GM12878 (cell line): Measurements from ENCODE around the gene AGGF1. TPM values are rescaled to one million over a fixed set of nuclear protein-coding genes. Genes with fewer than 3 reads are reported as not detected.

Experiments used
- ATAC-seq: fragments of 200-7000 bp; cut with Tn5 transposase; 3 replicates; pipeline ENCODE4 v1.9.1; 2020; ENCODE audit warnings: mild to moderate bottlenecking, moderate library complexity
- Bru-seq: library from RNA; stranded (reverse); fragments of 400-500 nt; gene quantifications from one replicate; lab custom pipeline; 2021; lab: Mats Ljungman, UMichigan
- BruChase-seq, 2 experiments: library from RNA; stranded (reverse); fragments of 400-500 nt; gene quantifications; one replicate each; lab custom pipeline; 2021; lab: Mats Ljungman, UMichigan
- BruUV-seq: library from RNA; stranded (reverse); fragments of 400-500 nt; replicated peaks from 2 replicates; lab custom pipeline; 2021; lab: Mats Ljungman, UMichigan
- CTCF ChIA-PET: fragments of 300-600 bp; sonication (Branson Sonifier 250); formaldehyde crosslinking; extraction: SDS; loops from one replicate; lab custom pipeline; 2021; ENCODE audit warnings: inconsistent platforms; lab: Yijun Ruan, JAX
- POLR2A ChIA-PET: fragments of 350-600 bp; formaldehyde crosslinking; extraction: SDS; loops from one replicate; lab custom pipeline; 2021; ENCODE audit warnings: inconsistent platforms; lab: Charles Lee
- RAD21 ChIA-PET: fragments of 300-600 bp; sonication (Branson Sonifier 250); formaldehyde crosslinking; loops from one replicate; lab custom pipeline; 2023; ENCODE audit warnings: antibody characterized with exemption; ENCODE audit not compliant: unreplicated experiment; lab: Charles Lee
- SMC1A ChIA-PET: fragments of 300-600 bp; sonication (Branson Sonifier 250); formaldehyde crosslinking; loops from one replicate; lab custom pipeline; 2023; ENCODE audit not compliant: unreplicated experiment, uncharacterized antibody; lab: Charles Lee
- DNase-seq: peaks from one replicate; pipeline ENCODE4 v3.0.0-alpha.2; 2011; ENCODE audit warnings: low read depth, low spot score
- FAIRE-seq: peaks from 3 replicates; lab custom pipeline; 2011; peaks lifted over from hg19 to GRCh38; lab: Jason Lieb, UNC
- H2AFZ ChIP-seq: 2 replicates; pipeline ENCODE4 v1.6.0; 2011; ENCODE audit warnings: low read depth, low read length, control low read depth; ENCODE audit not compliant: control insufficient read depth
- H3K27ac ChIP-seq: 2 replicates; pipeline ENCODE4 v1.5.1; 2011; ENCODE audit warnings: control low read depth; ENCODE audit not compliant: control insufficient read depth, insufficient read depth
- H3K27me3 ChIP-seq, 2 experiments: replicated peaks in 1 of 2; 2 replicates each; pipeline versions ENCODE4 v1.6.0 to v1.6.1; 2011; ENCODE audit warnings: low read length in 1 of 2; ENCODE audit not compliant: control insufficient read depth in 2 of 2, insufficient read depth in 2 of 2
- H3K36me3 ChIP-seq, 2 experiments: 2 replicates each; pipeline ENCODE4 v1.5.1; 2011; ENCODE audit warnings: low read length in 1 of 2; ENCODE audit not compliant: control insufficient read depth in 2 of 2, insufficient read depth in 2 of 2
- H3K4me1 ChIP-seq: 2 replicates; pipeline ENCODE4 v1.6.1; 2011; ENCODE audit warnings: mild to moderate bottlenecking, low read length, moderate library complexity, mixed read lengths; ENCODE audit not compliant: control insufficient read depth, insufficient read depth
- H3K4me2 ChIP-seq: 2 replicates; pipeline ENCODE4 v1.6.0; 2011; ENCODE audit warnings: control low read depth; ENCODE audit not compliant: control insufficient read depth, insufficient read depth
- H3K4me3 ChIP-seq: fragments of 200-600 bp; sonication (generic); 2 replicates; pipeline ENCODE4 v1.5.1; 2016
- H3K79me2 ChIP-seq: 2 replicates; pipeline ENCODE4 v1.6.0; 2011; ENCODE audit warnings: low read length; ENCODE audit not compliant: control insufficient read depth, insufficient read depth
- H3K9ac ChIP-seq: 2 replicates; pipeline ENCODE4 v1.8.0; 2011; ENCODE audit warnings: low read length, control low read depth, mixed read lengths; ENCODE audit not compliant: control insufficient read depth, insufficient read depth
- H3K9me3 ChIP-seq: replicated peaks from 3 replicates; pipeline ENCODE4 v1.5.1; 2011; ENCODE audit warnings: mild to moderate bottlenecking, low read length; ENCODE audit not compliant: control insufficient read depth, insufficient read depth
- H4K20me1 ChIP-seq: 2 replicates; pipeline ENCODE4 v1.6.0; 2011; ENCODE audit not compliant: control insufficient read depth, insufficient read depth
- CHD1 ChIP-seq: IDR thresholded peaks from 2 replicates; pipeline ENCODE4 v1.6.1; 2012; ENCODE audit warnings: low read depth, low read length, improper control_type of control experiment
- DPF2 ChIP-seq: fragments of 450-650 bp; IDR thresholded peaks from 2 replicates; pipeline ENCODE4 v1.6.1; 2017; ENCODE audit warnings: mild to moderate bottlenecking
- EED ChIP-seq: sonication (generic); IDR thresholded peaks from 2 replicates; pipeline ENCODE4 v1.6.1; 2016; ENCODE audit warnings: antibody characterized with exemption, low read depth
- EGR1 ChIP-seq, 2 experiments: IDR thresholded peaks; 1 replicate in 1 of 2; 2 replicates in 1 of 2; pipeline ENCODE4 v1.6.1; 2011 to 2012; ENCODE audit warnings: low read depth in 2 of 2, low read length in 2 of 2, borderline replicate concordance in 1 of 2, mild to moderate bottlenecking in 1 of 2, moderate library complexity in 1 of 2
- HDGF ChIP-seq: fragments of 450-650 bp; IDR thresholded peaks from 2 replicates; pipeline ENCODE4 v1.6.1; 2016; ENCODE audit warnings: antibody characterized with exemption
- IKZF2 ChIP-seq, 2 experiments: fragments of 450-650 bp; IDR thresholded peaks; 2 replicates each; pipeline ENCODE4 v1.6.1; 2017; ENCODE audit warnings: mild to moderate bottlenecking in 2 of 2, moderate library complexity in 2 of 2
- LARP7 ChIP-seq: fragments of 450-650 bp; IDR thresholded peaks from 2 replicates; pipeline ENCODE4 v1.6.1; 2017; ENCODE audit warnings: mild to moderate bottlenecking
- MXI1 ChIP-seq: fragments of 150-350 bp; IDR thresholded peaks from 2 replicates; pipeline ENCODE4 v1.6.1; 2011; ENCODE audit warnings: low read depth, mild to moderate bottlenecking, inconsistent platforms, low read length, improper control_type of control experiment
- NFIC ChIP-seq: IDR thresholded peaks from 2 replicates; pipeline ENCODE4 v1.6.1; 2012; ENCODE audit warnings: low read depth, mild to moderate bottlenecking, inconsistent platforms, low read length, moderate library complexity
- PKNOX1 ChIP-seq: fragments of 450-650 bp; IDR thresholded peaks from 2 replicates; pipeline ENCODE4 v1.6.1; 2016; ENCODE audit warnings: mild to moderate bottlenecking
- RELB ChIP-seq: fragments of 450-650 bp; IDR thresholded peaks from 2 replicates; pipeline ENCODE4 v1.6.1; 2017; ENCODE audit warnings: low read depth, mild to moderate bottlenecking, moderate library complexity
- RUNX3 ChIP-seq: IDR thresholded peaks from 2 replicates; pipeline ENCODE4 v1.6.1; 2012; ENCODE audit warnings: low read length, inconsistent platforms
- SREBF2 ChIP-seq: IDR thresholded peaks from 2 replicates; pipeline ENCODE4 v1.6.1; 2012; ENCODE audit warnings: mild to moderate bottlenecking, low read length
- STAT1 ChIP-seq: fragments of 450-650 bp; conservative IDR thresholded peaks from 2 replicates; pipeline ENCODE4 v1.6.1; 2014; ENCODE audit warnings: antibody characterized with exemption, mild to moderate bottlenecking
- YBX1 ChIP-seq: fragments of 450-650 bp; IDR thresholded peaks from 2 replicates; pipeline ENCODE4 v1.6.1; 2016; ENCODE audit warnings: antibody characterized with exemption
- ZNF384 ChIP-seq: IDR thresholded peaks from 2 replicates; pipeline ENCODE4 v1.6.1; 2012; ENCODE audit warnings: low read depth, mild to moderate bottlenecking, low read length, improper control_type of control experiment, borderline replicate concordance
- WGBS: methylation state at CpG from one replicate; pipeline ENCODE4 v1.1.6; 2016; ENCODE audit warnings: low lambda C conversion rate; ENCODE audit not compliant: insufficient replicate concordance, insufficient coverage; ENCODE audit errors: missing lambda C conversion rate; 5-methylcytosine and 5-hydroxymethylcytosine counted together
- in situ Hi-C: fragments of 300-500 bp; cut with MboI; formaldehyde crosslinking; loops from 9 replicates; pipeline ENCODE4 v1.14.3; 2018; ENCODE audit warnings: mixed read lengths
- intact Hi-C: fragments of 100-400 bp; cut with micrococcal nuclease; formaldehyde crosslinking; loops from one replicate; pipeline ENCODE4 v1.14.2; 2022; ENCODE audit not compliant: unreplicated experiment
- long read RNA-seq, 2 experiments: library from polyadenylated mRNA; unstranded; transcript quantifications; one replicate each; pipeline ENCODE4 v2.0.0, GENCODE V29; 2019 to 2020
- polyA minus RNA-seq, 3 experiments: library from RNA; depleted of rRNA, polyadenylated mRNA; stranded (reverse); fragments of >200 nt; gene quantifications; 2 replicates each; pipeline ENCODE4 v1.2.3, GENCODE V29; 2011
- polyA plus RNA-seq, 11 experiments: library from polyadenylated mRNA; depleted of rRNA in 4 of 11; unstranded in 6 of 11; stranded (reverse) in 5 of 11; fragments of >200 nt; fragmentation: Nextera tagmentation in 4 of 11; fragmentation: Illumina TruSeq in 1 of 11; extraction: Ambion mirVana in 4 of 11; extraction: Trizol in 1 of 11; gene quantifications; 1 replicate in 1 of 11; 2 replicates in 10 of 11; pipeline versions ENCODE4 v1.2.1 to v1.2.3, GENCODE V29; 2011 to 2016; ENCODE audit warnings: inconsistent platforms in 2 of 11, missing spikeins in 2 of 11, low read depth in 1 of 11
- total RNA-seq, 4 experiments: library from RNA; depleted of rRNA in 3 of 4; stranded (reverse); fragments of >200 nt in 3 of 4; fragmentation: Illumina TruSeq in 1 of 4; extraction: Trizol in 1 of 4; gene quantifications; 2 replicates each; pipeline versions ENCODE4 v1.2.1 to v1.2.3, GENCODE V29; 2013 to 2021

Gene AGGF1
- 43.1 and 47.1 TPM in 2 replicates for total RNA-seq (2013; cell fraction: nucleolus; rRNA removed)
- 20.1 and 22.2 TPM in 2 replicates for total RNA-seq (2014; rRNA removed)
- 20.0 and 20.3 TPM in 2 replicates for total RNA-seq (2014; rRNA removed; fragmentation: Illumina TruSeq; extraction: Trizol)
- 19.6 and 21.1 TPM in 2 replicates for total RNA-seq (2021)
- 5.4 TPM for polyA plus RNA-seq (2011; ENCODE audit: low read depth)
- polyA plus RNA-seq (2011; rRNA removed): 24.8 and 40.3 TPM in 2 replicates
- polyA plus RNA-seq (2011; cell fraction: cytosol; rRNA removed): 8.2 and 9.0 TPM in 2 replicates
- polyA plus RNA-seq (2011; cell fraction: nucleus; rRNA removed): 9.3 and 10.1 TPM in 2 replicates
- 9.9 and 13.1 TPM in 2 replicates for polyA plus RNA-seq (2012)
- polyA plus RNA-seq (2014; fragmentation: Illumina TruSeq; extraction: Trizol): 18.8 and 23.6 TPM in 2 replicates
- 1 to 10 TPM; 7.3 to 9.4 TPM for polyA plus RNA-seq (2014; fragmentation: Nextera tagmentation; extraction: Ambion mirVana)
- polyA plus RNA-seq (2014; rRNA removed): 14.4 and 15.8 TPM in 2 replicates
- 10 to 100 TPM; 35.6 to 43.4 TPM for polyA plus RNA-seq (2016; fragmentation: Nextera tagmentation; extraction: Ambion mirVana)
- polyA minus RNA-seq (2011; rRNA and poly(A)+ RNA removed): 5.6 and 7.2 TPM in 2 replicates
- 6.7 and 7.2 TPM in 2 replicates for polyA minus RNA-seq (2011; cell fraction: cytosol; rRNA and poly(A)+ RNA removed)
- polyA minus RNA-seq (2011; cell fraction: nucleus; rRNA and poly(A)+ RNA removed): 11.8 and 18.4 TPM in 2 replicates
- percentile 84 among the genes with signal in this experiment for Bru-seq, nascent RNA
- BruChase-seq, experiment 1, labeled RNA remaining after a 6-hour chase: percentile 87 among the genes with signal in this experiment
- percentile 96 among the genes with signal in this experiment for BruChase-seq, experiment 2, labeled RNA remaining after a 2-hour chase
- long read RNA-seq, experiment 1, full-length matches to known transcripts: 5 of 18 reads
- long read RNA-seq, experiment 1, partial matches to known transcripts: 11 of 18 reads
- long read RNA-seq, experiment 1, other reads (novel, unspliced or antisense): 2 of 18 reads
- long read RNA-seq, experiment 2, full-length matches to known transcripts: 2 of 56 reads
- long read RNA-seq, experiment 2, partial matches to known transcripts: 53 of 56 reads
- long read RNA-seq, experiment 2, other reads (novel, unspliced or antisense): 1 of 56 reads

- H3K27ac ChIP-seq: peak within 1 kb of the TSS; percentile 93
- ChIA-PET RAD21 (interaction anchor here (0.6 to 1.9 kb wide), 9 partner anchors 47 to 461 kb away, joined by 3 to 6 read pairs (median 3); partner anchors contain the start of genes WDR41 and ZBED3), POLR2A (interaction anchor here (0.5 to 0.9 kb wide), 4 partner anchors 55 to 606 kb away, joined by 3 to 4 read pairs (median 4); no protein-coding TSS in a partner anchor), CTCF (interaction anchor here (0.8 to 2.2 kb wide), 5 partner anchors 14 to 162 kb away, joined by 3 to 8 read pairs (median 4); no protein-coding TSS in a partner anchor), SMC1A (interaction anchor here (0.6 to 1.6 kb wide), 5 partner anchors 14 to 744 kb away, joined by 3 to 4 read pairs (median 4); no protein-coding TSS in a partner anchor)
- peak; percentile 76 for DNase-seq
- in situ Hi-C loops (no loop called here), intact Hi-C loops (no loop called here)
- BruUV-seq: TSS peak; percentile 84
- H3K27me3 ChIP-seq: no peaks in the 10 kb centered on the region
- peak within 1 kb of the TSS; percentile 89 for H2AFZ ChIP-seq
- H3K4me3 ChIP-seq: peak within 1 kb of the TSS; percentile 90
- peak within 1 kb of the TSS; percentile 79 for H3K4me2 ChIP-seq
- peak within 1 kb of the TSS; percentile 94 for H3K9ac ChIP-seq
- H3K79me2 ChIP-seq: peaks cover 20% of the 10 kb centered on the region
- no peaks in the 10 kb centered on the region for H4K20me1 ChIP-seq
- H3K4me1 ChIP-seq: no peaks in the 10 kb centered on the region
- under 1% methylated on average over 80 of the region's 82 CpGs for WGBS
- ATAC-seq: peak; percentile 98
- peaks cover 11% of the 10 kb centered on the region; the same call in 2 of the 3 replicates for H3K9me3 ChIP-seq
- no peaks in the 10 kb centered on the region for H3K36me3 ChIP-seq
- FAIRE-seq: peak; percentile 81
- TF ChIP-seq HDGF (peak; percentile 87), STAT1 (0 out of 2 replicates have a peak, but pooled peaks have one; percentile 7), DPF2 (0 out of 2 replicates have a peak, but pooled peaks have one; percentile 51), IKZF2 (IDR thresholded peaks at IDR 0.05) (0 out of 4 replicates have a peak, but pooled peaks of 1 of the 2 experiments have one; percentile 25), PKNOX1 (peak; percentile 89), ZNF384 (no peak), EED (peak; percentile 73), CHD1 (no peak), RELB (peak; percentile 56; the same call in 1 of the 2 replicates), RUNX3 (peak; percentile 55), LARP7 (peak; percentile 79), SREBF2 (0 out of 2 replicates have a peak, but pooled peaks have one; percentile 17), EGR1 (IDR thresholded peaks at IDR 0.05; ENCODE audit: borderline replicate concordance in 1 of 2, low read depth in 2 of 2, low read length in 2 of 2) (peak; percentile 30 to 83; a peak in 2 of 3 replicates), YBX1 (no peak), NFIC (no peak), MXI1 (peak; percentile 90)
Measured at GRCh38 chr5:77030097-77031071, at the start of gene AGGF1. TSS of gene AGGF1 (plus strand) at chr5:77030404. CDS start at chr5:77030767, 363 bp downstream.
